Coronary artery (tissue), 2 donors: ENCODE data around the gene SKP2.
"Not testable (repeated sequence)": the region's sequence is repeated elsewhere in the genome, so short reads cannot be mapped to it uniquely, and the experiment has no call there.

Experiments
- DNase-seq: peaks from one replicate; pipeline ENCODE4 v3.0.0-alpha.2; 2017; ENCODE audit warnings: low spot score
- H3K27ac ChIP-seq, 2 donors: fragments of 200-600 bp; sonication (generic); one replicate each; pipeline ENCODE4 v1.5.1; 2016 to 2019
- H3K4me3 ChIP-seq: fragments of 200-600 bp; sonication (generic); 2 replicates; pipeline ENCODE4 v1.5.1; 2016; ENCODE audit warnings: mild to moderate bottlenecking, moderate library complexity
- CTCF ChIP-seq: fragments of 200-600 bp; sonication (generic); IDR thresholded peaks from one replicate; pipeline ENCODE4 v1.5.1; 2019; ENCODE audit warnings: antibody characterized with exemption

The SKP2 gene

DNA sequence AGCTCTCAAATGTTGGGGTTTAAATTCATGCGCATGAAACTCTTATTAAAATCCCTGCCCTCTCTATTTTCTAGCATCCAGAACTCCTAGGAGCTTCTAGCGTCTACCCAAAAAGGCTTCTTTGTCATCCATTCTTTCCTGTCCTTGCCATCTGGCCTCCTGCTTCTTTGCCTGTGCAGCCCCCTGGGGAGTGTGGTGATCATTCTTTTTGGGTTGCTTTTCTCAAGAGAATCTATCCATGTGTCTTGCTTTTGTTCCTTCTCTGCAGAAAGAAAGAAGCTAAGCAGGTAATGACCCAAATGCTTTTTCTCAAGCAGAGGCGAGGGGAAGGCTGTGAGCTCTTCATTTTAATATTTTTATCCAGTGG lies 26.6 kb downstream of the SKP2 start:
- TF ChIP-seq CTCF: no peak
- H3K4me3 ChIP-seq: no peak overlapping the region

DNA sequence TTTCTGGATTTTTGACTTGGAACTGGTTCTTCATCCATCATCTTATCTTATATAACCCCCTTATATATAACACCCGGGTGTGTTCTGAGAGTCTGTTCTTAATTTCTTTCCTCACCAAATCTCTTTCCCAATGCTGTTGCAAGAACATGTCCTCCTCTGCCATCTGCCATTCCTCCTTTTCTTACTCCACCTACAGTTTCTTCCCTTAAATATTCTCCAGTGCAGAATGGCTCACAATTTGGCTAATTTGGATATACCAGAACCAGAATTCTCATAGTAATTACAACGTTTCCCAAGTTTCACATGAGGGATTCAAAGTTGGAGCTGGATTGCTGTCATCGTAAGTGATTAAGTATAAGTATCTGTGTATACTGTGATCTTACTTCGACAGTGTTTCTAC lies 28.0 kb downstream of the SKP2 start:
- no peak overlapping the region for H3K4me3 ChIP-seq
- DNase-seq: no peak
- H3K27ac ChIP-seq: no peak overlapping the region
- no peak for TF ChIP-seq CTCF

More for the DNA sequence above, 26.6 kb downstream of the SKP2 start:
- no peak for DNase-seq
- H3K27ac ChIP-seq: no peak overlapping the region

DNA sequence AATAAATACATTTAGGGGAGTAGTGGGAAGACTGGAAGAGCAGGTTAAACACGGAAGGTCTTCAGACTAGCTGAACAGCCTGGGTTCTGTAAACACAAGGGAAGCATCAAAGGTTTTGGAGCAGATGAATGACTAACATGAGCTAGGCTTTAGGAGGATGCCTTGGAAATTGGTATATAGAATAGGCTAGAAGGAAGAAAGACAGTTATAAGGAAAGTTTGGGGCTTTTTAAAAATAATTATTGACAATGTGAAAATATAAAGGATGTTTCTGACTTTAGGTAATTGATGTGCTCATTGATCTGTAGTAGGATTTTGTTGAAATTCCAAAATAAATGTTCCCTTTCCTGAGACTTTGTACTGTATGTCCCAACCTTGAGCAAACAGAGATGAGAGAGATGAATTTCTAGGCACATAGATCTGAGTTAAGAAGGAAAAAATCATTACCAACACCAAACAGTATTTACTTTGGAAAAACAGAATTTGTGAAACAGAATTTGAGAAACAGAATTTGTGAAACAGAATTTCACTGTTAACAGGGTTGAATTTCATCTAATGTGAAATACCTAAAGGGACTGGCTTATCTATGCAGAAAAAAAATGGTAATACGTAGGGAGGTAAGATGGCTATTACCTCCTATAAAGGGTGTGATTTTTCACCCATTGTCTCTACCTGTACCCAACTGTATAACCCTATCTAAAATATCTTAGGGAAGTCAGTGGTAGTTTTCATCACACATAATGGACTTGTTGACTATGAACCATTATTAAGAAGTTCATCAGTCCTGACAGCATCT lies 28.8 kb downstream of the SKP2 start:
- TF ChIP-seq CTCF: no peak
- H3K27ac ChIP-seq: no peak overlapping the region
- no peak overlapping the region for H3K4me3 ChIP-seq
- DNase-seq: no peak

GRCh38 chr5:36181774-36182173 lies 29.9 kb downstream of the SKP2 start:
- no peak overlapping the region for H3K4me3 ChIP-seq
- no peak for DNase-seq
- H3K27ac ChIP-seq: no peak overlapping the region
- no peak for TF ChIP-seq CTCF

- DNase-seq, H3K27ac ChIP-seq, H3K4me3 ChIP-seq: not testable (repeated sequence)
Observed at GRCh38 chr5:36184408-36184807, 32.5 kb downstream of the SKP2 start.

GRCh38 chr5:36193746-36194145 lies 41.8 kb downstream of the SKP2 start:
- Histone ChIP-seq H3K27ac (no peak overlapping the region), H3K4me3 (no peak overlapping the region)
- no peak for TF ChIP-seq CTCF
- no peak for DNase-seq

- TF ChIP-seq CTCF: no peak
- no peak for DNase-seq
- H3K4me3 ChIP-seq: no peak overlapping the region
- no peak overlapping the region for H3K27ac ChIP-seq
Observed at GRCh38 chr5:36198281-36198680, 46.4 kb downstream of the SKP2 start.

DNA sequence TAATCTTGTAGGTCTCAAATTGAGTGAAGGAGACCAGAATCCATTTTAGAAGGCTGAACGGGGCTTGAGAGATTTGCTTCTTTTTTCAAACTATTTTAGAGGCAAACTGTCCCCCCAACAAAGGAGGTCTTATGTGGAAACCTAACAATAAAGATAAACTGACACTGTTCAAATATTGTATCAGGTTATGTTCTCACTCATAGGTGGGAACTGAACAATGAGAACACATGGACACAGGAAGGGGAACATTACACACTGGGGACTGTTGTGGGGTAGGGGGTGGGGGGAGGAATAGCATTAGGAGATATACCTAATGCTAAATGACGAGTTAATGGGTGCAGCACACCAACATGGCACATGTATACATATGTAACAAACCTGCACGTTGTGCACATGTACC lies 46.9 kb downstream of the SKP2 start:
- H3K4me3 ChIP-seq, DNase-seq, H3K27ac ChIP-seq: not testable (repeated sequence)
